Measurements from ENCODE around the gene KRTAP26-1.

GRCh38 chr21:30306884-30307283 is 13.2 kb downstream of the KRTAP26-1 start:
- TF ChIP-seq EZH2 (IDR thresholded peaks at IDR 0.05; ENCODE audit: low read length) (no peak), CTCF (optimal IDR thresholded peaks at IDR 0.05 in 1 of 3, IDR thresholded peaks at IDR 0.05 in 1 of 3, conservative IDR thresholded peaks at IDR 0.05 in 1 of 3; ENCODE audit: extremely low read depth in 1 of 3, insufficient read depth in 2 of 3, low read length in 3 of 3) (no peak)

Measured in keratinocyte (primary cell).